HG03469 (cell line): ENCODE results near the gene ARPC1A.
"Not testable (repeated sequence)": the region's sequence is repeated elsewhere in the genome, so short reads cannot be mapped to it uniquely, and the experiment has no call there.

Experiments used
- ATAC-seq: cut with Tn5 transposase; IDR thresholded peaks from one replicate; pipeline ENCODE4 v1.9.1; 2021; ENCODE audit warnings: mild to moderate bottlenecking, moderate library complexity, moderate number of reproducible peaks; ENCODE audit not compliant: unreplicated experiment

The ARPC1A gene

DNA sequence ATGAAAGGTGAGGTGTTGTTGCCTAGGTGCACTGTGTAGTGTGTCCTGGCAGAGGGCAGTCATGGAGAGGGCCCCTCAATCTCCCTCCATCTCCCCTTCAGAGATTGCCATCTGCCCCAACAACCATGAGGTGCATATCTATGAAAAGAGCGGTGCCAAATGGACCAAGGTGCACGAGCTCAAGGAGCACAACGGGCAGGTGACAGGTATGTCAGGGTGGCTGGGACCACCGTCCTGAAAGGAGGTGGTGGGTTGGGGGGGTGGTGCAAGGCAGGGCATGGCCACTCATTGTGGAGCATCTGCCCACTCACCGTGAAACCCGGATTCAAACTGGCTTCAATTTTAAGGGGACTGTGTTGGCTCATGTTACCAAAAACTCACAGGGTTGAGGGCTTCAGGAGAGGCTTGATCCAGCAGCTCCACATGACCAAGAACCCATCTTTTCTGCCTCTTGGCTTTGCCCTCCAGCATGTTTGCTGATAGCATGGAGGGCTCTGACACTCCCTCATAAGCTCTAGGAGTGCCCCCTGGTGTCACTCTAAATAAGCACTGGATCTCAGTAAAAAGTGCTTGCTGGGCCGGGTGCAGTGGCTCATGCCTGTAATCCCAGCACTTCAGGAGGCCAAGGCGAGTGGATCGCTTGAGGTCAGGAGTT, 61.0 kb downstream of the ARPC1A start:
- no peak for ATAC-seq

DNA sequence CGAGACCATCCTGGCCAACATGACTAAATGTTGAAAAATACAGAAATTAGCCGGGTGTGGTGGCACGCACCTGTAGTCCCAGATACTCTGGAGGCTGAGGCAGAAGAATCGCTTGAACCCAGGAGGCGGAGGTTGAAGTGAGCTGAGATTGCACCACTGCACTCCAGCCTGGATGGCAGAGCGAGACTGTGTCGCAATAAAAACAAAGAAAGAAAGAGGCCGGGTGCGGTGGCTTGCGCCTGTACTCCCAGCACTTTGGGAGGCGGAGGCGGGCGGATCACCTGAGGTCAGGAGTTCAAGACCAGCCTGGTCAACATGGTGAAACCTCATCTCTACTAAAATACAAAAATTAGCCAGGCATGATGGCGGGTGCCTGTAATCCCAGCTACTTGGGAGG, 61.5 kb downstream of the ARPC1A start:
- not testable (repeated sequence) for ATAC-seq

DNA sequence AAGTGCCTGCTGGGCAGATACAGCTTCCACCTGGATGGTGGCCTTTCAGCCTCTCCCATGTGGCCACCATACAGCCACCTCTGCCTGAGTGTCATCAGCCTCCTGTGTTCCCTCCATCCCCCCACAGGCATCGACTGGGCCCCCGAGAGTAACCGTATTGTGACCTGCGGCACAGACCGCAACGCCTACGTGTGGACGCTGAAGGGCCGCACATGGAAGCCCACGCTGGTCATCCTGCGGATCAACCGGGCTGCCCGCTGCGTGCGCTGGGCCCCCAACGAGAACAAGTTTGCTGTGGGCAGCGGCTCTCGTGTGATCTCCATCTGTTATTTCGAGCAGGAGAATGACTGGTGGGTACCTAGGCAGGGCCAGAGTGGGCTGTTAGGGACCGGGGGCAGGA, 62.2 kb downstream of the ARPC1A start:
- ATAC-seq = no peak

DNA sequence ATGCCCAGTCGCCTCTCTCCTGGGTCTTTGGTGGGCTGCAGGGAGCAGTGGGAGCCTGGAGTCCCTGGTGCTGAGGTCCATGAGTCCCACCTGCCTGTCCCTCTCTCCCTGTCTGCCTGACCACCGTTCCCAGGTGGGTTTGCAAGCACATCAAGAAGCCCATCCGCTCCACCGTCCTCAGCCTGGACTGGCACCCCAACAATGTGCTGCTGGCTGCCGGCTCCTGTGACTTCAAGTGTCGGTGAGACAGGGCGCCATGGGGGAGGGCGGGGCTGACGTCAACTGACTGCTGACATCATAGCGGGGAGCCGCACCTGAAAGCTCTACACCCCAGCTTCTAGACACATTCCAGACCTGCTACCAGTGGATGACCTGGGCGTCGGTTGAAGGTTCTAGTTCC, 64.1 kb downstream of the ARPC1A start:
- ATAC-seq = no peak

DNA sequence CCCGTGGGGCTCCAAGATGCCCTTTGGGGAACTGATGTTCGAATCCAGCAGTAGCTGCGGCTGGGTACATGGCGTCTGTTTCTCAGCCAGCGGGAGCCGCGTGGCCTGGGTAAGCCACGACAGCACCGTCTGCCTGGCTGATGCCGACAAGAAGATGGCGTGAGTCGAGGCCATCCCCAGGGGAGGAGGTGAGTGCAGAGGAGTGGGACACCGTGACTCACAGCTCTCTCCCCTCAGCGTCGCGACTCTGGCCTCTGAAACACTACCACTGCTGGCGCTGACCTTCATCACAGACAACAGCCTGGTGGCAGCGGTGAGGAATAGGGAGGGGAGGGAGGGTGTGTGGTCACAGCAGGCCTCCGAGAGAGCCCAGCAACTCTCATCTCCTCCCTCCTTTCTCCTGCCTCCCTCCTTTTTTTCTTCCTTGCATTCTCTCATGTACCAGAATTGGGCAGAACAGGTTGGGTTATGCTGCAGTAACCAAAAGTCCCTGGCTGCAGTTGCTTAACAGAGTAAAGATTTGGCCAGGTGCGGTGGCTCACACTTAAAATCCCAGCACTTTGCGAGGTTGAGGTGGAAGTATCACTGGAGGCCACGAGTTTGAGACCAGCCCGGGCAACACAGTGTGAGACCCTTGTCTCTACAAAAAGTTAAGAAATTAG, 65.4 kb downstream of the ARPC1A start:
- no peak for ATAC-seq

DNA sequence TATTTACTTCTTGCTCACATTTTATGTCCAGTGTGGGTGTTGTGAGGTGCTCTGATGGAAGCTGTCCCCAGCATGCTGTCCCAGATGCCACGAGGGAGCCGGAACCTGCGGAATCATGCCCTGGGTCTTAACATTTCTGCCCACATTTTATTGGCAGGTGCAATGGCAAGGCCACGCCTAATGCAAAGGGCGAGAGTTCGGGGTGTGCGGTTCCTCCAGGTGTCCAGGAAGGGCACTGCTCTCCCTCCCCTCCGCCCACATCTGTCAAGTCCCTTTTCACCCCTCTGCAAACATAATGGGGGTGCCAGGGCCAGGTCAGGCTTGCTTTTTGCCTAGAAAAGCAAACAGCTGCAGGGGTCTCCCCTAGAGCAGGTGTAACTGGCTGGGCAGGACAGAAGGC, 66.3 kb downstream of the ARPC1A start:
- no peak for ATAC-seq

DNA sequence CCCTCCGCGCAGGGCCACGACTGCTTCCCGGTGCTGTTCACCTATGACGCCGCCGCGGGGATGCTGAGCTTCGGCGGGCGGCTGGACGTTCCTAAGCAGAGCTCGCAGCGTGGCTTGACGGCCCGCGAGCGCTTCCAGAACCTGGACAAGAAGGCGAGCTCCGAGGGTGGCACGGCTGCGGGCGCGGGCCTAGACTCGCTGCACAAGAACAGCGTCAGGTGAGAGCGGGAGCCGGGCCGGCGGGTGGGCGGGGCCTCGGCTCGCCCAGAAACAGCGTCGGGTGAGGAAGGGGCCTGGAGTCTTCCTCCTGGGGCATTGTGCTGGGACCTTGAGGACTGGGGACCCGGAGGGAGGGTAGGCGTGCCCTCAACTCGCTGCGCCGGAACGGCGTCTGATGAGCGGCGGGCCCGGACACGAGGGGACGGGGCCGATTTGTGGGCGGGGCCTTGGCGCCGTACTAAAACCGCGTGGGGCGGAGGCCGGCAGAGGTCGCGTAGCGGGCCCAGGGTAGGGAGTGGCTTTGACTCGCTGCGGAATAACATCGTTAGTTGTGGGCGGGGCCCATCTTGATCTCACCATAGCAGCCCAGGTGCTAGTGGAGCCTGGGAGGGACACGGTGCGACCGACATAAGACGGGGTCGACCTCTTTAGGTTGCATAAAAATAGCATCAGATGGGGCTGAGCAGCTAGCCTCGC, 67.1 kb downstream of the ARPC1A start:
- no peak for ATAC-seq

DNA sequence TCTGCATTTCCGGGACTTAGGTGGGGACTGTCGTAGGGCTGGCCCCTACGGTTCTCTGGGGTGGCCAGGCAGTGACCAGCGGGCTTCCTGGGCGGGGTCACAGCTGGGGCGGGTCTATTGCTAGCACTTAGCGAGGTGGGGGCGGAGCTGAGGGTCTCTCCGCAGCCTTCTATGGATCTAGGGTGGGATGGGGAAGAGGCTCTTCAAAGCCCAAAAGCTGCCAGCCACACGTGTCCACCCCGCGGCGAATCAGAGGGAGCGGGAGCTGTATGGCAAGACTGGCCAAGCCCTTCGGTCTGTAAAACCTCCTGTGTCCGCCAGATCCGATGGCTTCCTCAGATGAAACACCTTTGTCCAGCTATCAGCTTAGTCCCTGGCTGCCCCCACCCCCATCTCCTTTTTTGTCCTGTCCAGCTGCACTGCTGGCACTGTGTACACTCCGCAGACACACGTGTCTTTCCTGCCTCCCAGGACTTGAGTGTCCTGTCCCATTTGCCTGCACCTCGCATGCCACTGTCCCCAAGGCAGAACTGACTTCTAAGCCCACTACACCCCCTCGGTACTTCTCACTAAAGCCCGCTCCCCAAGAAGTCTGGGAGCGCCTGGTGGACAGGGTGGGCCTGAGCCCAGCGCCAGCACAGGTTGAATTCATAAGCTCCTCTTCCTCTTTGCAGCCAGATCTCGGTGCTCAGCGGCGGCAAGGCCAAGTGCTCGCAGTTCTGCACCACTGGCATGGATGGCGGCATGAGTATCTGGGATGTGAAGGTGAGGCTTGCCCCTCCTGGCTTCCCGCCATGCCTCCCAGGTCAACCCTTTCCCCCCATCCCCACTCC, 67.9 kb downstream of the ARPC1A start:
- no peak for ATAC-seq

DNA sequence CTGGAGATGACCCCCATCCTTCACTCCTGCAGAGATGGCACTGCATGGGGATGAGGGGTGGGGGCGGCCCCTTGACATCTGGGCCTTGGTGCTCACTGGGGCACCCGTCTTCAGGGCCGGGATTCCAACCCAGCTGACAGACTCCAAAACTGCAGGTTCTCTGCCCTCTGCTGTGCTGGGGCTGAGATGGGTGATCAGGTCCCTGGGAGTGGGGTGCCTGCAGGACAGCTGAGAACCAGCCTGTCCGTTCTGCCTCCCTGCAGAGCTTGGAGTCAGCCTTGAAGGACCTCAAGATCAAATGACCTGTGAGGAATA, 68.4 kb downstream of the ARPC1A start:
- ATAC-seq = no peak

DNA sequence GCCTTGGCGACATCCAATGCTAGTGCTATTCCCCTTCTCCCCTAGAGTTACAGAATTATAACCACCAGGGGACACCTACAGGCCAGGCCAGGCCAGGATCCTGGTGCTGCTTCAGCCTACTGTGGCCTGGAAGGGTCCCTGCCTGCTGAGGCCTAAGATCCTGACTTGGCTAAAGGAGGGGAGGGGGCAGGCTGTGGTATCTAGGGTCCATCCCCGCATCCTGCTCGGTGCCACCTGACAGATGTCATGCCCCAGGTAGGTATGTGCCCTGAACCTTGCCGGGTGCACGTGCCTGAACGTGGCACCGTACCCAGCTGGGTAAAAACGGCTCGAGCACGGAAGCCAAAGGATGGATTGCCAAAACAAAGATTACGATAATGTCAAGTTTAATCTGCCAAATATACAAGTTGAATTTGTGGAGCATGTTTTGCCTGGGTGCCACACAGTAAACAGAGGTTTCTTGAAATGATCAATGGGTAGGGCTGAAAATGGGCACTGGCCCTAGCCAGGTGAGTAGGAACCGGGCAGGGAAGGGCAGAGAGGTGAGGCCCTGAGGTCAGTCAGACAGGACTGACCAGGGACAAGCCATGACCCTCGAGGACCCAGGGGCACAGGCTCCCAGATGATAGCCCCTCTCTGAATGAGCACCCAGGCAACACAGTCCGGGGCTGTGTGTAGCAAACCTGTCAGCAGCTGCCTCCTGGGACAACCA, 70.1 kb downstream of the ARPC1A start:
- no peak for ATAC-seq

DNA sequence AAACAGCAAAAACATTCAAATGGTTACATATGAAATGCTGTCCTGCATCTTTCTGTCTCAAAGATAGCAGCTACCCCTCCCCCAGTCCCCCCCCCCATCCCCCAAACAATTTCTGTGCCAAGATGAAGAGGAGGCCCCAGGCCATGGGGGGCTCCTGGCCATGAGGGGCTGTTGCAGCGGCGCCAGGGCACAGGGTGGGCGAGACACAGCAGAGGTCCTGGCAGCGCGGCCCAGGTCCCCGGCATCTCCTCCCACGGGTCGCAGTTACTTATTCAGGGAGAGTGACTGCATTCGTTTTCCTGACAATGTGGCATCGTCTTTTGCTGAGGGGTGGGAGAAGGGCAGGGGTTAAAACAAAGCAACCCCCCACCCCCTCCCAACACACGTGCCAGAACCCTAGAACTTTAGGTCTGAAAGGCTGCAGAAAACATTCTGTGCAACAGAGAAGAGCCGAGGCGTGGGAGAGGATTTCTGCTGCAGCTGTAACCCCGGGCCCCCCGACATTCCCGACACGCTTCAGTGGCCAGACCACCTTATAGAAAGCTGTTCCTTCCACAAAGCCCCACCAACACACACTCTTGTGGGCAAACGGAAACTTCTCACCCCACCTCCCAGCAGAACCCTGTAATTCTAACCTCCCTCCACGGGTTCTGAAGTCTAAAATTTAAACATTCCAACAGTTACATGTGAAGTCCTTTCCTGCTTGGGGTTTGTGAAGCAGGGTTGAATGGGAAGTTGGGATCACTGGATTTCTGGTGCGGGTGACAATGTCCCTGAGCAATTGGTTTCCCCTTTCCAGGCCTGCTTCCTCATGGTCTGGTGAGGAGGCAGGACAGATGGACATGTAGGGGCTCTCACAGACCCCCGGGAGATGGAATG, 71.0 kb downstream of the ARPC1A start:
- no peak for ATAC-seq

DNA sequence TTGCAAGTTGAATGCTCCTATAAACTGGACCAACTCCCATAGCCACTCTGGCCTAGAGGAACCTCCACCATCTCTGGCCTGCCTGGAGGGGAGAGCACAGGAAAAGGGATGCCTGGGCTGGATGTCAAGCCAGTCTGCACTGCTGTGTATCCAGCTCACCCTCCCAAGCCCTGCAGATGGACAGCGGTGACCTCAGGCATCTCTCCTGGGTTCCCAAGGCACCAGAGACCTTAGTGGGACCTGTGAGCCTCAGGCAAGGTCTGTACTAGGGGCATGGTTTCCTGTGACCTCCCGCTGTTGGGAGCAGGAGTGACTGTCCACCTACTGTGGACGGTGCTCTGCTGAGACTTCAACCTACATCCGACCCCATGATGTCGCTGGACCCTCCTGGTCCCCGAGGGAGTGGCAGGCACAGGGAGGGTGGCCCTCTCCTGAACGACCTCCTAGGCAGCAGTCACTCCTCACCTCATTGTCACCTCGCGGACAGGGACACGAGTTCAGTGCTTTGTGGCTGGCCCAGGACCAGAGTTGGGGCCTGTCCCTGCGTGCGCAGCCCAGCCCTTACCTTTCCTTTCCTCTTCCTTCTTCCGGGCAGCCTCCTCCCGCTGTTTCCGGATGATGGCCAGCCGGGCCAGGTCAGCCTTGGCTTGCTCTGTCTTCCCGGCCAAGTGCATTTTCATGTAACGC, 71.7 kb downstream of the ARPC1A start:
- ATAC-seq = no peak

DNA sequence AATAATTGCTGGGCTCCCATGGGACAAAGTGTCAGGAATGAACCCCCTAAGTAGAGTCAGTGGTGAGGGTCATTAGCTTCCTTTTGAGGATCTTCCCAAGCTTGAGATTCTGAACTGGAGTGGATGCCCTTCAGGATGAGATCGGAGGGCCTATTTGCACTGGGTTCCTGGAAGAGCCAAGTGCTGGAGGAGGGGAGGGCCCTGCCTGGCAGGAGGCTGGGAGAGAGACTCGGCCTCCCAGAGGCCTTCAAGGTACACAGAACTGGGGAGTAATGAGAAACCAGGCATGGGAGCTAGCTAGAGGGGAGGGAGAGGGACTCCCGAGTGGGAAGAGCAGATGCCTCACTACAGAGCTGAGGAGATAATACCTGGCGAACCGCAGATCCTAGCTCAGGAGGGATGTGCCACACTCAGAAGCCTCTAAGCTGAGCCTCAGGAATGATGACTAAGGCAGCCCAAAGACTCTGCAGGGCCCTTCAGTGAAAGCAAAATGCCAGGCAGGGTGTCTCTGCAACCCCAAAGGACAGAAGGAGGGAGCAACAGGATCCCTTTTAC, 73.3 kb downstream of the ARPC1A start:
- ATAC-seq = no peak

DNA sequence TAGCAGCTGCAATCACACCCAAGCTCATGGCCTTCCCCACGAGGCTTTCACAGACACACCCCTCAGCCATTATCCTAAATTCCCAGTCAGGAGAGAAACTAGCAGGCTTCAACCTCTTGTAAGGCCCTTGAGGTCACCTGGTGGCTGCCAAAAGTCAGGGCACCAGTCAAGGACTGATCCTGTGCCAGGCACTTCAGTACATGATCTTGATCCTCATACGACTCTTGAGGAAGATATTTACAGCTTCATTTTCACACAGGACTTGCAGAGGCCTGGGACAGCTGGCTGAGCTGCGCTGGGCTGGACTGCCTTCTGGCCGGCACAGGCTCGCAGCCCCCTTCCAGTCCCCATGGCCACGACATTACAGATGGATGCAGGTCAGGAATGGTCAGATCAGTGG, 73.9 kb downstream of the ARPC1A start:
- ATAC-seq = no peak

DNA sequence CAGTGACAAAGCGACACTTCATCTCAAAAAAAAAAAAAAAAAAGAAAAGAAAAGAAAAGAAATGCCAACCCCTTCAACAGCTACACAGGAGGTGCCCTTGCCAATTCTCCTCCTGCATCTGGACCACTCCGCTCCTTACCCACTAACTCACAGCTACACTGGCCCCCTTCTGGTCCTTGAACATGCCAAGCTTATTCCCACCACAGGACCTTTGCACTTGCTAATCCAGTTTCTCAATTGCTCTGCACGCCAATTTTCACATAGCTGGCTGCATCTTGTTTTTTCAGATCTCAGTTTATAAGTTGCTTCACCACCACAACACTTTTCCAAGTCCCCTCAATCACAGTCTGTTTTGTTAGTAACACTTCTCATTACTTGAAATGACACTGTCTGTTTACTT, 77.2 kb downstream of the ARPC1A start:
- ATAC-seq = no peak

DNA sequence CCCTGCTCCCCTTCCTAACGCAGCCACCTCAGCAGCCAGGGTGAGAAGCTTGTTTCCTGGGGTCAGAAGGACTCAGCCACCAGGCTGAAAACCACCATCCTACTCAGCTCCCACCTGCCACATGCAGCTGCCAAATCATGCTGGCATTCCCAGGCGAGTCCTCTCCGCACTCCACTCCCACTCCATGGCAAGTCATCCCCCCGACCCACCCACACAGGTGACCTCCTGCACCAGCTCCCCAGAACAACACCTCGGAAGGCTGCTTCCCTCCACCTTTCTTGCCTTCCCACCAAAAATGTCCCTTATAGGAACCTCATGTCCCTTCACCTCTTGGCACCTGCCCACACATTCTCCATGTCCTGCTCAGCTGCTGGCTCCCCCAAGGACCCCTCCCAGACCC, 78.1 kb downstream of the ARPC1A start:
- ATAC-seq = no peak

DNA sequence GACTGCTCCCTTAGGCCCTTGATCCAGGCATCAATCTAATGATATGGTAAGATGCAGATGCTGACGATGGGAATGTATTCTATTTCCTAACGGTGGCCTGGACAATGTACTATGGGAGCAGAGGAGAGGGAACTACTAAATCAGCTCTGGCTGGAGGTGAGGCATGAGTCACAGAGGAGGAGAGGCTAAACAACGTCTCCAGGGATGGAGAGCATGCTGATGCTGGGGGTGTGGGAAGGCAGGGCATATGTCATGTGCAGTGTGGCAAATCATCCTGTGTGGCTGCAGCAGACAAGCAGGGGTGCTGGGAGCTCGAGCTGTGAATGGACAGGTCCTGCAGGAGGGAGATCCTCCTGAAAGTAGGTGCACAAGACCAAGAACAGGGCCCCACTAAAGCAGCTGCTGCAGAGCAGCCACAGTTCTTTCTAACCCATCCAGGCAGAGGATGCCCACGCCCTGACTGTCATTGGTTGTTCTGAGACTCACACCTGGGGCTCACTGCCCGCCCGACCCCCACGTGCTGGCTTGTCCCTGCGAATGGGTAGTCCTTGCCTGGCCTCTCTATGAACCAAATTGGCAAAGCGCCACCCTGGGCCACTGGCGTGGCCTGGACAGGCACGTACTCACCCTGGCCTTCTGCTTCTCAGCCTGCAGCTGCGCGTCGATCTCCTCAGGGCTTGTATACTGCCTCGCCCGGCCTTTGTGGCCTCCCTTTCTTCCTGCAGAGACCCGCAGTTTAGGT, 78.7 kb downstream of the ARPC1A start:
- ATAC-seq = no peak

DNA sequence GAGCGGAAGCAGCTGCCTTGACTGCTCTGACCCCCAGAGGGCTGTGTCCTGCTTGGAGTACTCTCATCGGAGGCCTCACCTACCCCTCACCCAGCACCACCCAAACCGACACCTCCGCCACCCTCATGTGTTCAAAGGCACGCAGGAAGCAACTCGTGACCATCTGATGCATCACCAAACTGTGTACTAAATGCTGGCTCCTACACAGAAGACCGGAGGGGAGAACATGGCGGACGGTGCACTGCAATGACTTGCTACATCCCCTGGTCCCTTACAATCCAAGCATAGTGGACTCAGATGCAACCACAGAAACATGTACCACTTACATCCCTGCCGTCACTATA, 79.3 kb downstream of the ARPC1A start:
- ATAC-seq = no peak

DNA sequence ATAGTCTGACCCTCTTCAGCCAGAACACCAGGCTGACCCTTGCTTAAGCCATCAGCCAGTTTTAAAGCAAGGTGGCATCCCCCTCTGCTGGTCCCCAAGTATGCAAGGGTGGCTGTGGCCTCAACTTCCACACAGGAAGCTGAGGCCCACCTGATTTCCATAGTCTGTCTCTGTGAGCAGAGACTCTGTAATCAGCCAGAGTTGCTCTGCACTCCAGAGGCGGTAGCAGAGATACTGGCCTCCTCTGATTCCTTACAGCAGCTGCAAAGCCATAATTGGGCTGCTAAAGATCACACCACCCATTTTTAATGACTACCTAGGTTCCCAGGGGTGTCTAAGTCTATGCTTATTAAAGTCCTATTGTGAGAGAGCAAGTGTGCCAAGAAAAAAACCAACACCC, 80.9 kb downstream of the ARPC1A start:
- no peak for ATAC-seq
